ENCODE results near the gene NGFR. TPM values are rescaled to one million over a fixed set of nuclear protein-coding genes. Genes with fewer than 3 reads are reported as not detected.

Gene NGFR
- total RNA-seq, 1 experiment from 2014 or later = 1.6 TPM

DNA sequence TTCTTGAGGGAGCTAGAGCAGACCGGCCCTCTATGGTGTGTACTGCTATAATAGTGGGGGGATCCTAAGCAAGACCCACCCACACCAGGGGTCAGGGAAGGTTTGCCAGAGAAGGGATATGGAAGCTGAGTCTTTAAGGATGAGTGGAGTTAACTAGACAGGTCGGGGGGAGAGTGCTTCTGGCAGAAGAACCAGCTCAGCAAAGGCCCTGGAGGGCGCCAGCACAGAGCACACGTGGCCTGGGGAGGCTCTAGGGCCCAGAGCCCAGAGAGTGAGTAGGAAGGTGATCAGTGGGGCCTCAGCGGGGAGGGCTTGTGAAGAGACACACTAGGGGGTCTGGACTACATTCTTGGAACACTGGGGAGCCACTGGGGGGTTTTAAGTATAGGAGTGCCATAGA lies 21.1 kb downstream of the NGFR start:
- intact Hi-C loops (cut with micrococcal nuclease; ENCODE audit: unreplicated experiment) = no loop called here
- no peak for DNase-seq (ENCODE audit: low read depth, low spot score)
- H3K9me3 ChIP-seq (ENCODE audit: control insufficient read depth, insufficient read depth, low read depth, low read length) = no peaks in the 10 kb centered on the region
- no peak overlapping the region for H3K4me3 ChIP-seq (ENCODE audit: low read depth in 2 of 2, low read length in 2 of 2)
- TF ChIP-seq TCF7L2 (IDR thresholded peaks at IDR 0.05; ENCODE audit: low read depth, low read length) (no peak), SIN3A (IDR thresholded peaks at IDR 0.05; ENCODE audit: borderline replicate concordance, insufficient read depth, low read depth, low read length) (no peak), POLR2AphosphoS5 (IDR thresholded peaks at IDR 0.05; ENCODE audit: low read depth, low read length) (no peak)
- TF ChIP-seq, protein P1, sequence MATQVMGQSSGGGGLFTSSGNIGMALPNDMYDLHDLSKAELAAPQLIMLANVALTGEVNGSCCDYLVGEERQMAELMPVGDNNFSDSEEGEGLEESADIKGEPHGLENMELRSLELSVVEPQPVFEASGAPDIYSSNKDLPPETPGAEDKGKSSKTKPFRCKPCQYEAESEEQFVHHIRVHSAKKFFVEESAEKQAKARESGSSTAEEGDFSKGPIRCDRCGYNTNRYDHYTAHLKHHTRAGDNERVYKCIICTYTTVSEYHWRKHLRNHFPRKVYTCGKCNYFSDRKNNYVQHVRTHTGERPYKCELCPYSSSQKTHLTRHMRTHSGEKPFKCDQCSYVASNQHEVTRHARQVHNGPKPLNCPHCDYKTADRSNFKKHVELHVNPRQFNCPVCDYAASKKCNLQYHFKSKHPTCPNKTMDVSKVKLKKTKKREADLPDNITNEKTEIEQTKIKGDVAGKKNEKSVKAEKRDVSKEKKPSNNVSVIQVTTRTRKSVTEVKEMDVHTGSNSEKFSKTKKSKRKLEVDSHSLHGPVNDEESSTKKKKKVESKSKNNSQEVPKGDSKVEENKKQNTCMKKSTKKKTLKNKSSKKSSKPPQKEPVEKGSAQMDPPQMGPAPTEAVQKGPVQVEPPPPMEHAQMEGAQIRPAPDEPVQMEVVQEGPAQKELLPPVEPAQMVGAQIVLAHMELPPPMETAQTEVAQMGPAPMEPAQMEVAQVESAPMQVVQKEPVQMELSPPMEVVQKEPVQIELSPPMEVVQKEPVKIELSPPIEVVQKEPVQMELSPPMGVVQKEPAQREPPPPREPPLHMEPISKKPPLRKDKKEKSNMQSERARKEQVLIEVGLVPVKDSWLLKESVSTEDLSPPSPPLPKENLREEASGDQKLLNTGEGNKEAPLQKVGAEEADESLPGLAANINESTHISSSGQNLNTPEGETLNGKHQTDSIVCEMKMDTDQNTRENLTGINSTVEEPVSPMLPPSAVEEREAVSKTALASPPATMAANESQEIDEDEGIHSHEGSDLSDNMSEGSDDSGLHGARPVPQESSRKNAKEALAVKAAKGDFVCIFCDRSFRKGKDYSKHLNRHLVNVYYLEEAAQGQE (IDR thresholded peaks at IDR 0.05; ENCODE audit: insufficient read depth in 1 of 2, low read depth in 2 of 2, low read length in 1 of 2) = no peak
- TF ChIP-seq, protein P2, sequence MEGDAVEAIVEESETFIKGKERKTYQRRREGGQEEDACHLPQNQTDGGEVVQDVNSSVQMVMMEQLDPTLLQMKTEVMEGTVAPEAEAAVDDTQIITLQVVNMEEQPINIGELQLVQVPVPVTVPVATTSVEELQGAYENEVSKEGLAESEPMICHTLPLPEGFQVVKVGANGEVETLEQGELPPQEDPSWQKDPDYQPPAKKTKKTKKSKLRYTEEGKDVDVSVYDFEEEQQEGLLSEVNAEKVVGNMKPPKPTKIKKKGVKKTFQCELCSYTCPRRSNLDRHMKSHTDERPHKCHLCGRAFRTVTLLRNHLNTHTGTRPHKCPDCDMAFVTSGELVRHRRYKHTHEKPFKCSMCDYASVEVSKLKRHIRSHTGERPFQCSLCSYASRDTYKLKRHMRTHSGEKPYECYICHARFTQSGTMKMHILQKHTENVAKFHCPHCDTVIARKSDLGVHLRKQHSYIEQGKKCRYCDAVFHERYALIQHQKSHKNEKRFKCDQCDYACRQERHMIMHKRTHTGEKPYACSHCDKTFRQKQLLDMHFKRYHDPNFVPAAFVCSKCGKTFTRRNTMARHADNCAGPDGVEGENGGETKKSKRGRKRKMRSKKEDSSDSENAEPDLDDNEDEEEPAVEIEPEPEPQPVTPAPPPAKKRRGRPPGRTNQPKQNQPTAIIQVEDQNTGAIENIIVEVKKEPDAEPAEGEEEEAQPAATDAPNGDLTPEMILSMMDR (IDR thresholded peaks at IDR 0.05) = no peak
- H3K4me1 ChIP-seq (ENCODE audit: control insufficient read depth, insufficient read depth, low read length) = peaks cover 15% of the 10 kb centered on the region
- no peaks in the 10 kb centered on the region for H3K27me3 ChIP-seq (ENCODE audit: control insufficient read depth, insufficient read depth, low read length)
- BruUV-seq (replicated peaks) = no TSS peak
- CTCF ChIA-PET = no interaction called here
- in situ Hi-C loops (cut with HindIII; ENCODE audit: low pct_unique_long_range_greater_than_20kb, low sequenced_read_pairs) = no loop called here
- no peak overlapping the region; the same call in 1 of the 2 replicates for H3K27ac ChIP-seq (ENCODE audit: low read length)
- ATAC-seq = no peak
- POLR2A ChIA-PET = interaction anchor here (1.2 kb wide), 1 partner anchor 14 kb away, joined by 3 read pairs; no protein-coding TSS in a partner anchor
- H3K36me3 ChIP-seq (ENCODE audit: control insufficient read depth, insufficient read depth, low read length) = no peaks in the 10 kb centered on the region

DNA sequence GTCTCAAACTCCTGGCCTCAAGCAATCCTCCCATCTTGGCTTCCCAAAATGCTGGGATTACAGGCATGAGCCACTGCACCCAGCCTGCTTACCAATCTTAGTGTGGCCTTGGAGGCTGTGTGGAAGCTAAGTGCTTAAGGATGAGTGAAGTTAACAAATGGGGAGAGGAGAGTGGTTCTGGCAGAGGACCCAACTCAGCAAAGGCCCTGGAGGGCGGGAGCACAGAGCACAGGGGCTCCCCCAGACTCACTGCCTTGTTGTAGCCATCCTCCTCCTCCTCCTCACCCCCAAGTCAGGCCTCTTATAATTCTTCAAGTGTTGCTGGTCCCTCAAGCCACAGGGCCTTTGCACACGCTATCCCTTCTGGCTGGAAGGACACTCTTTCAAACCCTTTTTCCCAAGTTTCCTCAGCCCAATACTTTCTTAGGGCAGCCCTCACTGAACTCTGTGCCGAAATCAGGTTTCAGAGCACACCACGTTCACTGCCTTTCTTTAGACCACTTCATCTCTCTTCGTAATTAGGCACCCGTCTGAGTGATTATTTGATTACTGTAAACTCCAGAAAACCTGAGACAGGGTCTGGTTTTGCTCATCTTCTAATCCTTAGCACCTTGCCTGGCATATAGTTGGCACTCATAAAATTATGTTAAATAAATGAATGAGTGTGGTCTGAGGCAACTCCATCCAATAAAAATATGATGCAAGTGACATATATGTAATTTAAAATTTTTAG lies 23.4 kb downstream of the NGFR start:
- Histone ChIP-seq H3K27ac (ENCODE audit: low read length) (no peak overlapping the region), H3K9me3 (ENCODE audit: control insufficient read depth, insufficient read depth, low read depth, low read length) (no peaks in the 10 kb centered on the region), H3K27me3 (ENCODE audit: control insufficient read depth, insufficient read depth, low read length) (no peaks in the 10 kb centered on the region), H3K36me3 (ENCODE audit: control insufficient read depth, insufficient read depth, low read length) (no peaks in the 10 kb centered on the region), H3K4me3 (ENCODE audit: low read depth in 2 of 2, low read length in 2 of 2) (no peak overlapping the region), H3K4me1 (ENCODE audit: control insufficient read depth, insufficient read depth, low read length) (peaks cover 15% of the 10 kb centered on the region)
- CTCF ChIA-PET = interaction anchor here (0.5 kb wide), 1 partner anchor 23 kb away, joined by 3 read pairs; no protein-coding TSS in a partner anchor
- no TSS peak for BruUV-seq (replicated peaks)
- POLR2A ChIA-PET = no interaction called here
- ATAC-seq (no peak), DNase-seq (ENCODE audit: low read depth, low spot score) (no peak)
- intact Hi-C loops (cut with micrococcal nuclease; ENCODE audit: unreplicated experiment) = no loop called here
- TF ChIP-seq POLR2AphosphoS5 (IDR thresholded peaks at IDR 0.05; ENCODE audit: low read depth, low read length) = no peak
- TF ChIP-seq, protein P1 (IDR thresholded peaks at IDR 0.05; ENCODE audit: insufficient read depth in 1 of 2, low read depth in 2 of 2, low read length in 1 of 2) = no peak
- TF ChIP-seq TCF7L2 (IDR thresholded peaks at IDR 0.05; ENCODE audit: low read depth, low read length) = no peak
- no peak for TF ChIP-seq SIN3A (IDR thresholded peaks at IDR 0.05; ENCODE audit: borderline replicate concordance, insufficient read depth, low read depth, low read length)
- TF ChIP-seq, protein P2 (IDR thresholded peaks at IDR 0.05) = no peak
- in situ Hi-C loops (cut with HindIII; ENCODE audit: low pct_unique_long_range_greater_than_20kb, low sequenced_read_pairs) = no loop called here
